NCI-H2029 treated with DMSO at 0.1 percent for 48 hours (cell line): ENCODE data around the gene ZEB2.
A peak's percentile ranks its signal among the peaks of the same experiment; 100 is the strongest.

Experiments used
- DNase-seq: peaks from one replicate; lab custom pipeline; 2025; lab: John Stamatoyannopoulos, UW

Gene ZEB2

DNA sequence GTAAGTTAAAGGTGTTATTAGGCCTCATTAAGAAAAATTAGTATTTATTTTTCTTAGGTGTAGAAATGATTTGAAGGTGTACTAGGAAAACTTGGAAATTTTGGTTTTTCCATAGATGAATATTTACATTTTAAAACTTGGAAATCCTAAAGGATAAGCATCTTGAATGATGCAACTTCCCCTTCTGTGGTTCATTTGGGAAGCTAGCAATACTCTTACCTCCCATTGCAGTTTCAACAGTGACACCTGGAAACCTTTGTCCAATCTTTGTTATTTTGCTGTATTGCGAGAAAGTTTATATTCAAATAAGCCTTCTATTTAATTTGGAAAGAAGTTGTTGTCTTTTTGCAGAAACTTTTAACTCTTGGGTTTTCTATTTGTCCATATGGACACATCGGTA lies 68.5 kb downstream of the ZEB2 start:
- no peak for DNase-seq

- DNase-seq: no peak
Measured at GRCh38 chr2:144449028-144449406, 70.9 kb downstream of the ZEB2 start.

- DNase-seq: no peak
Measured at GRCh38 chr2:144448389-144449027, 71.4 kb downstream of the ZEB2 start.

GRCh38 chr2:144447535-144447934 lies 72.4 kb downstream of the ZEB2 start:
- DNase-seq: no peak

GRCh38 chr2:144446136-144446535 lies 73.8 kb downstream of the ZEB2 start:
- no peak for DNase-seq

- DNase-seq: no peak
Measured at GRCh38 chr2:144445196-144445595, 74.7 kb downstream of the ZEB2 start.

DNA sequence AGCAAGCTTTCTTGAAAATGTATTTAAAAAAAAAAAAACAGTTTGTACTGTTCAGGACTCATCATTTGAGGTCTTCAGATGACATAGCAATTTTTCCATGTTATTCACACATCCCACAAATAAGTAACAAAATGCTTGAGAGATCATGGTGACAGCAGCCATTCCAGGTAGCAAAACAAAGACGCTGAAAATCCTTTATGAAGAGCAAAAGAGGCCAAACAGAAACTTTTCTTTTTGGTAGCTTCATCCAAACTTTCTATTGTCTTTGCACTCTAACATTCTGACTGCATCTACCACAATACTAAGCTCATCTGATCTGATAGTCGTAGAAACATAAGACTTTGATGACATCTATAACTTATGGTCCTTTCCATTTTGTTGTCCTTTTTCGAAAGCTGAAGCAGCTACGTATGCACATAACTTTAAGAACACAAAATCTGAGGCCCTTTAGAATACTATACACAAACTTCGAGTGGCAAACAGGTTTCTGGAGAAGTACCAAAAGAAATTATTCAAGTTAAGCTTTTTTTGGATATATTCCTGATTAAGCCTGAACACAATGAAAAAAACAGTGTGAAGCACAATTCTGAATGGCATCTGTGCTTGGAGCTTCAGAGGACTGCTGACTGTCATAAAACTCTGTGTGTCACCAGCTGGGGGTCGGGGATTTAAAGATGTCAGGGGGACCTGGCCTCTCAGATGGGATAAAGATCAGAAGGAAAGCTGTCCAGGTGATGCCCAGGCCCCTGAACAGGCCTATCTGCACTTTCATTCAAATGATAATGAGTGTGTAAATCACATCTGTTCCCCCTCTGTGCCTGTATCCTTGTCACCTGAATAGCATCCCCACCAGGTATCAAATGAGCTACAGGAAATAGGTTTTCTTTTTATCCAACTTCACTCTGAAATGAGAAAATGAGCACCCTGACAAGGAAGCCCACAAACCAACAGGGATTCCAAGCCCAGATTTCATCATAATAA lies 75.8 kb downstream of the ZEB2 start:
- no peak for DNase-seq

DNA sequence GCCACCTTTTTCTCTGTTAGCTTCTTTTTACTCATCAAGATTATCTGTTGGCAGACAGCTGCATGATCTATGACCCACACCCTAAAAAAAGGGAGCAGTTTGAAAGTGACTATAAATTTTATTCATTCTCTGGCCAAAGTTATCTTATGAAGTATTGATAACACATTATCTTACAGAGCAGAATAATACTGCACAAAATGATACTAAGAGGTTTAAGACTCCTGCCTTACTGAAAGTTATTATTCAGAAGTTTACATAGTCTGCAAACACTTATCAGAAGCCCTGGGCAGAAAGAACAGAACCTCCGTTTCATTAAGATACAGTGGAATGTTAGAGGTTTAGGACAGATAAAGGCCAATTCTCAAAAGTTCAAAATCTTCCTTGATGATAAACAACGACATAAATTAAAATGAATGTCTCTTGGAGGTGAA lies 78.2 kb downstream of the ZEB2 start:
- DNase-seq: no peak

DNA sequence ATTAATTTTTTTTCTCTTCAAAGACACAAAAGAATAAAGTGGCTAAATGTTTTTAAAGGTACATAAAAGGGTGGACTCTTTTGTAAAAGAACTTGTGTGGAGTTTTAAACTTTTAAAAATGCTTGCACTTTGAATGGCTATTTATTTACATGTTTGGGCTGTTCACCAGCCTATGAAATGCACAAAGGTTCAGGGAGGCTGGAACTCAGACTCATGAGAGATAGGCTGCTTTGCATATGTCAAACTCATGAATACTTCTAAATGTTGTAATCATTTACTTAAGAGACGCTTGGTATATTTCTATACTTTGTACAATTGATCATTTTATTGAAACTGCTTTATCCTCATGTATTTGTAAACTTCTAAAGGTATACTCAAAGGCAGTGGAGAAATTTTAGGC lies 79.9 kb downstream of the ZEB2 start:
- DNase-seq: no peak

- DNase-seq: peak; percentile 6
Measured at GRCh38 chr2:144438801-144439631, 80.9 kb downstream of the ZEB2 start.

DNA sequence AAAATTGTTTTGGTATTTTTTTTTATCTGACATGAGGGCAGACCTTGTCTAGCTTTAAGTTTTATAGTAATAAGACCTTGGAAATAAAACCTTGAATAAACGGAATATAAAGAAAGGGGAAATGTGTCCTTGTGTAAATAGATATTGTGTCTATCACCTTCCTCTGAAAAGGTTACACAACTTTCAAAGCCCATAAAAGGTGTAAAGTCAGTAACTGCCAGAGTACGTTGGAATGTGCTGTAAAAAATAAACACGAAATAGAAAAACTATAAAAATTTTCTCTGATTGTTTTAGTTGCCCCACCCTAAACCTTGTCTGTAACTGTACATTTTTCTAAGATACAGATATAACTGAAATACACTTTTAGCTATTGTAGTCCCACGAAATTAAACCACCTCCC lies 82.3 kb downstream of the ZEB2 start:
- DNase-seq: no peak

- no peak for DNase-seq
Measured at GRCh38 chr2:144434425-144435222, 85.3 kb downstream of the ZEB2 start.

GRCh38 chr2:144432921-144433320 lies 87.0 kb downstream of the ZEB2 start:
- no peak for DNase-seq

GRCh38 chr2:144431998-144432397 lies 87.9 kb downstream of the ZEB2 start:
- no peak for DNase-seq

DNA sequence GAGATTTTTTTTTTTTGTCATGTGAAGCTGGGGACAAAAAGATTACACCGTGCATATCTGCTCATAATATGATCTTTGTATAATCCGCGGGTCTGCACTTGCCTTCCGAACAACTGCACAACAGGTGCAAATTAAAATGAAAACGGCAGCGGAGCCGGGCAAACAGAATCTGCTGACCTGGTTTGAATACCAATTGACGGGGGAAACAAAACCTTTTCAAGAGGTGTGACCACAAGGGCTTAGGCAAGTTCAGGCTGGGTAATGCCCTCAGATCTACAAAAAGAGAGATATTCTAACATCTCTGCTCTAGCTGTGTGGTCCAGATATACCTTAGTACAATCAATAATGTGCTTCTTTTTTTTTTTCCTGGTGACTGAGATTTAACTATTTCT lies 88.5 kb downstream of the ZEB2 start:
- no peak for DNase-seq

GRCh38 chr2:144430722-144431391 lies 89.1 kb downstream of the ZEB2 start:
- no peak for DNase-seq

GRCh38 chr2:144429396-144430112 lies 90.4 kb downstream of the ZEB2 start:
- no peak for DNase-seq

DNA sequence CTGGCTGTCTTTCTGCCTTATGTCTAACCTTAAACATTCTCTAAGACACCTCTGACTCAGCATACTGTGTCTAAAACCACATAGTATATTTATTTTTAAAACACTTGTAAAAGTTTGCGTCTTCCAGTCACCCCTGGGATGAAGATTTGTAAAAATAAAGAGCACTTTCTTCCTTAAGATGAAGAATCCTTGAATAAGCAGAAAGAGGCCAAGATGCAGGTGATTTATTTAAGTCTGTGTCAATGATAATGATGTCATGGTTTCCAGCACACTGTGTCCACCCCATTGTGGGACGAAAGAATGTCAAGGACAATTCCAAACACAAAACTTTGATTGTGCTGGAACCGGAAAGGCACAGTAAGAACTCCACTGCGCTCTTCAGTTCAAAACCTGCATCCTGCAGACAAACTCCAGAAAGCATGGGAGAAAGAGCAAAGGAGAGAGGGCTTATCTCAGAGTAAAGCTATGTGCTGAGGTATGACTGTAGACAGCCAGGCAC lies 92.9 kb downstream of the ZEB2 start:
- no peak for DNase-seq

- DNase-seq: no peak
Measured at GRCh38 chr2:144426355-144426754, 93.6 kb downstream of the ZEB2 start.

GRCh38 chr2:144424559-144425240 lies 95.2 kb downstream of the ZEB2 start:
- no peak for DNase-seq
